Loucy (cell line): ENCODE measurements around the gene BTN2A1.
A peak's percentile ranks its signal among the peaks of the same experiment; 100 is the strongest.

ENCODE experiments used
- H2AFZ ChIP-seq: fragments of 200-600 bp; sonication (generic); 2 replicates; pipeline ENCODE4 v1.6.0; 2016; ENCODE audit warnings: antibody characterized with exemption, mild to moderate bottlenecking, low read length, moderate library complexity
- H3F3A ChIP-seq: fragments of 200-600 bp; 2 replicates; pipeline ENCODE4 v1.6.0; 2016; ENCODE audit warnings: antibody characterized with exemption, low read depth, mild to moderate bottlenecking
- H3K27me3 ChIP-seq: fragments of 200-600 bp; sonication (generic); 2 replicates; pipeline ENCODE4 v1.6.1; 2014; ENCODE audit warnings: low read length, mild to moderate bottlenecking; ENCODE audit not compliant: insufficient read depth, poor library complexity, severe bottlenecking
- H3K36me3 ChIP-seq: fragments of 200-600 bp; sonication (generic); 2 replicates; pipeline ENCODE4 v1.6.1; 2016; ENCODE audit warnings: low read length; ENCODE audit not compliant: insufficient read depth
- H3K4me1 ChIP-seq: fragments of 200-600 bp; sonication (generic); 2 replicates; pipeline ENCODE4 v1.5.1; 2014; ENCODE audit warnings: low read length, mild to moderate bottlenecking; ENCODE audit not compliant: insufficient read depth, poor library complexity, severe bottlenecking
- H3K4me2 ChIP-seq: fragments of 200-600 bp; sonication (generic); 2 replicates; pipeline ENCODE4 v1.6.0; 2014; ENCODE audit warnings: antibody characterized with exemption, low read length, low read depth, mild to moderate bottlenecking; ENCODE audit not compliant: poor library complexity, severe bottlenecking
- H3K4me3 ChIP-seq: fragments of 200-600 bp; sonication (generic); 2 replicates; pipeline ENCODE4 v1.5.1; 2014; ENCODE audit warnings: low read length, mild to moderate bottlenecking, mixed read lengths; ENCODE audit not compliant: poor library complexity, severe bottlenecking
- H3K79me2 ChIP-seq: fragments of 200-600 bp; sonication (generic); 2 replicates; pipeline ENCODE4 v1.6.1; 2014; ENCODE audit warnings: low read length; ENCODE audit not compliant: insufficient read depth
- H3K9ac ChIP-seq: fragments of 200-600 bp; sonication (generic); 2 replicates; pipeline ENCODE4 v1.6.0; 2014; ENCODE audit warnings: mild to moderate bottlenecking, low read depth, low read length, moderate library complexity; ENCODE audit not compliant: poor library complexity, severe bottlenecking
- H3K9me2 ChIP-seq: fragments of 200-600 bp; sonication (generic); replicated peaks from 2 replicates; pipeline ENCODE4 v1.6.1; 2016; ENCODE audit warnings: low read depth, low read length, mixed read lengths
- H3K9me3 ChIP-seq: fragments of 200-600 bp; sonication (generic); 2 replicates; pipeline ENCODE4 v1.6.1; 2014; ENCODE audit warnings: mild to moderate bottlenecking, antibody characterized with exemption, low read length, low read depth; ENCODE audit not compliant: insufficient read depth
- H4K20me1 ChIP-seq: fragments of 200-600 bp; sonication (generic); 2 replicates; pipeline ENCODE4 v1.6.0; 2014; ENCODE audit warnings: antibody characterized with exemption, low read length, mild to moderate bottlenecking; ENCODE audit not compliant: insufficient read depth, poor library complexity, severe bottlenecking
- CTCF ChIP-seq: fragments of 200-600 bp; sonication (generic); conservative IDR thresholded peaks from 2 replicates; pipeline ENCODE4 v1.5.1; 2014; ENCODE audit warnings: mild to moderate bottlenecking, antibody characterized with exemption, low read length
- EZH2phosphoT487 ChIP-seq: fragments of 200-600 bp; IDR thresholded peaks from 2 replicates; pipeline ENCODE4 v1.6.1; 2018; ENCODE audit warnings: antibody characterized with exemption, mild to moderate bottlenecking, moderate library complexity, borderline replicate concordance

The BTN2A1 gene

GRCh38 chr6:26472549-26473290 lies 15.0 kb downstream of the BTN2A1 start:
- Histone ChIP-seq H3K79me2 (peaks cover 12% of the 10 kb centered on the region; the same call in 1 of the 2 replicates), H3K9me3 (peaks cover 7% of the 10 kb centered on the region; the same call in 1 of the 2 replicates), H3F3A (0 out of 2 replicates have a peak, but pooled peaks cover 2% of the 10 kb centered on the region), H3K9ac (peak overlapping the region; percentile 98), H4K20me1 (no peaks in the 10 kb centered on the region), H3K4me2 (peak overlapping the region; percentile 80), H3K9me2 (no peaks in the 10 kb centered on the region), H2AFZ (no peak overlapping the region), H3K4me3 (peak overlapping the region; percentile 92), H3K4me1 (peaks cover 28% of the 10 kb centered on the region), H3K27me3 (no peaks in the 10 kb centered on the region), H3K36me3 (peaks cover 9% of the 10 kb centered on the region; the same call in 1 of the 2 replicates)
- TF ChIP-seq CTCF (no peak), EZH2phosphoT487 (no peak)

- H3K9ac ChIP-seq: peak overlapping the region; percentile 98
- H3K36me3 ChIP-seq: peaks cover 4% of the 10 kb centered on the region; the same call in 1 of the 2 replicates
- peaks cover 12% of the 10 kb centered on the region; the same call in 1 of the 2 replicates for H3K79me2 ChIP-seq
Observed at GRCh38 chr6:26473429-26473757, 15.6 kb downstream of the BTN2A1 start.

GRCh38 chr6:26473758-26474438 lies 16.1 kb downstream of the BTN2A1 start:
- peak overlapping the region; percentile 80 for H3K4me2 ChIP-seq
- H3K9me2 ChIP-seq: no peaks in the 10 kb centered on the region
- no peaks in the 10 kb centered on the region for H4K20me1 ChIP-seq
- peak overlapping the region; percentile 89 for H2AFZ ChIP-seq
- H3K79me2 ChIP-seq: peaks cover 12% of the 10 kb centered on the region; the same call in 1 of the 2 replicates
- H3F3A ChIP-seq: 0 out of 2 replicates have a peak, but pooled peaks cover 2% of the 10 kb centered on the region
- H3K36me3 ChIP-seq: no peaks in the 10 kb centered on the region; the same call in 1 of the 2 replicates
- no peaks in the 10 kb centered on the region for H3K27me3 ChIP-seq
- peaks cover 29% of the 10 kb centered on the region for H3K4me1 ChIP-seq
- peak overlapping the region; percentile 92 for H3K4me3 ChIP-seq
- no peak for TF ChIP-seq EZH2phosphoT487
- H3K9ac ChIP-seq: peak overlapping the region; percentile 98
- H3K9me3 ChIP-seq: peaks cover 7% of the 10 kb centered on the region; the same call in 1 of the 2 replicates

More at GRCh38 chr6:26473429-26473757, 15.6 kb downstream of the BTN2A1 start:
- H3K4me3 ChIP-seq: peak overlapping the region; percentile 92
- H3K9me2 ChIP-seq: no peaks in the 10 kb centered on the region
- peak overlapping the region; percentile 80 for H3K4me2 ChIP-seq
- H2AFZ ChIP-seq: peak overlapping the region; percentile 89; the same call in 1 of the 2 replicates
- TF ChIP-seq EZH2phosphoT487 (no peak), CTCF (no peak)
- peaks cover 7% of the 10 kb centered on the region; the same call in 1 of the 2 replicates for H3K9me3 ChIP-seq
- H3K4me1 ChIP-seq: peaks cover 29% of the 10 kb centered on the region
- no peaks in the 10 kb centered on the region for H3K27me3 ChIP-seq
- no peaks in the 10 kb centered on the region for H4K20me1 ChIP-seq
- H3F3A ChIP-seq: 0 out of 2 replicates have a peak, but pooled peaks cover 2% of the 10 kb centered on the region
